ENCODE results near the gene SPRR2G. TPM values are rescaled to one million over a fixed set of nuclear protein-coding genes. Genes with fewer than 3 reads are reported as not detected.

SPRR2G gene
- polyA plus RNA-seq, 1 of the 3 experiments (the other 2 are of a cell fraction), result not detected

GRCh38 chr1:153168686-153169085, 18.0 kb upstream of the SPRR2G start:
- no peaks in the 10 kb centered on the region for H3K36me3 ChIP-seq (replicated peaks in 1 of 2; ENCODE audit: control insufficient read depth in 1 of 2, insufficient read depth in 2 of 2, low read length in 1 of 2)
- no peak overlapping the region for H2AFZ ChIP-seq (ENCODE audit: low read depth)
- no peak for TF ChIP-seq ELF1 (IDR thresholded peaks at IDR 0.05)
- TF ChIP-seq EZH2phosphoT487 (IDR thresholded peaks at IDR 0.05; ENCODE audit: borderline replicate concordance, low read depth), result no peak
- H3K27me3 ChIP-seq (ENCODE audit: insufficient read depth), result peaks cover 8% of the 10 kb centered on the region
- CTCF ChIA-PET, result no interaction called here
- H3K9ac ChIP-seq, result no peak overlapping the region
- no peaks in the 10 kb centered on the region for H3K9me2 ChIP-seq
- POLR2A ChIA-PET, result no interaction called here
- H3K4me3 ChIP-seq (ENCODE audit: low read depth in 2 of 2, low read length in 1 of 2), result no peak overlapping the region
- H3K4me2 ChIP-seq, result no peak overlapping the region
- no peaks in the 10 kb centered on the region for H4K20me1 ChIP-seq (ENCODE audit: insufficient read depth)
- no peaks in the 10 kb centered on the region for H3K9me3 ChIP-seq
- H3K4me1 ChIP-seq (ENCODE audit: control insufficient read depth in 1 of 2, insufficient read depth in 2 of 2, low read depth in 1 of 2, low read length in 1 of 2), result no peaks in the 10 kb centered on the region
- no peak overlapping the region for H3K27ac ChIP-seq (ENCODE audit: low read depth in 2 of 2, low read length in 1 of 2)
- DNase-seq, result no peak
- H3F3A ChIP-seq (replicated peaks; ENCODE audit: insufficient read depth), result no peaks in the 10 kb centered on the region
- WGBS (ENCODE audit: low lambda C conversion rate), result 0% methylated on average over 2 of the region's 2 CpGs
- H3K79me2 ChIP-seq (ENCODE audit: insufficient read depth), result no peaks in the 10 kb centered on the region

GRCh38 chr1:153155541-153155940, 4.9 kb upstream of the SPRR2G start:
- Histone ChIP-seq H3K27ac (ENCODE audit: low read depth in 2 of 2, low read length in 1 of 2) (no peak overlapping the region), H3K27me3 (ENCODE audit: insufficient read depth) (no peaks in the 10 kb centered on the region), H3K36me3 (replicated peaks in 1 of 2; ENCODE audit: control insufficient read depth in 1 of 2, insufficient read depth in 2 of 2, low read length in 1 of 2) (no peaks in the 10 kb centered on the region), H3K79me2 (ENCODE audit: insufficient read depth) (no peaks in the 10 kb centered on the region), H4K20me1 (ENCODE audit: insufficient read depth) (no peaks in the 10 kb centered on the region), H3K4me3 (ENCODE audit: low read depth in 2 of 2, low read length in 1 of 2) (no peak overlapping the region), H3K9me2 (no peaks in the 10 kb centered on the region), H3F3A (replicated peaks; ENCODE audit: insufficient read depth) (no peaks in the 10 kb centered on the region), H3K4me2 (no peak overlapping the region), H3K9ac (no peak overlapping the region), H3K9me3 (no peaks in the 10 kb centered on the region), H2AFZ (ENCODE audit: low read depth) (no peak overlapping the region), H3K4me1 (ENCODE audit: control insufficient read depth in 1 of 2, insufficient read depth in 2 of 2, low read depth in 1 of 2, low read length in 1 of 2) (no peaks in the 10 kb centered on the region)
- no peak for DNase-seq
- ChIA-PET POLR2A (no interaction called here), CTCF (no interaction called here)
- 0% methylated on average over 2 of the region's 2 CpGs for WGBS (ENCODE audit: low lambda C conversion rate)
- TF ChIP-seq REST (IDR thresholded peaks at IDR 0.05; ENCODE audit: low read depth, low read length), result no peak
- no peak for TF ChIP-seq RFX5 (IDR thresholded peaks at IDR 0.05; ENCODE audit: low read length)
- TF ChIP-seq GABPA (IDR thresholded peaks at IDR 0.05; ENCODE audit: low read depth), result no peak
- TF ChIP-seq MEF2A (IDR thresholded peaks at IDR 0.05; ENCODE audit: borderline replicate concordance, low read depth), result no peak
- no peak for TF ChIP-seq EP300 (IDR thresholded peaks at IDR 0.05; ENCODE audit: borderline replicate concordance in 1 of 2, low read depth in 1 of 2, low read length in 1 of 2)
- TF ChIP-seq RAD21 (IDR thresholded peaks at IDR 0.05; ENCODE audit: low read length), result no peak
- TF ChIP-seq ELF1 (IDR thresholded peaks at IDR 0.05), result no peak
- TF ChIP-seq JUND (IDR thresholded peaks at IDR 0.05), result no peak

- Histone ChIP-seq H2AFZ (ENCODE audit: low read depth) (no peak overlapping the region), H3K4me3 (ENCODE audit: low read depth in 2 of 2, low read length in 1 of 2) (no peak overlapping the region), H3K9me2 (no peaks in the 10 kb centered on the region), H3K4me2 (no peak overlapping the region), H3F3A (replicated peaks; ENCODE audit: insufficient read depth) (no peaks in the 10 kb centered on the region), H3K9ac (no peak overlapping the region), H4K20me1 (ENCODE audit: insufficient read depth) (no peaks in the 10 kb centered on the region), H3K4me1 (ENCODE audit: control insufficient read depth in 1 of 2, insufficient read depth in 2 of 2, low read depth in 1 of 2, low read length in 1 of 2) (no peaks in the 10 kb centered on the region), H3K36me3 (replicated peaks in 1 of 2; ENCODE audit: control insufficient read depth in 1 of 2, insufficient read depth in 2 of 2, low read length in 1 of 2) (no peaks in the 10 kb centered on the region), H3K9me3 (no peaks in the 10 kb centered on the region), H3K27me3 (ENCODE audit: insufficient read depth) (no peaks in the 10 kb centered on the region), H3K79me2 (ENCODE audit: insufficient read depth) (no peaks in the 10 kb centered on the region), H3K27ac (ENCODE audit: low read depth in 2 of 2, low read length in 1 of 2) (no peak overlapping the region)
- DNase-seq, result no peak
- CTCF ChIA-PET, result no interaction called here
- POLR2A ChIA-PET, result no interaction called here
- 1% methylated on average over 3 of the region's 3 CpGs for WGBS (ENCODE audit: low lambda C conversion rate)
- TF ChIP-seq TAF1 (IDR thresholded peaks at IDR 0.05; ENCODE audit: borderline replicate concordance, low read depth, low read length) (no peak), GABPA (IDR thresholded peaks at IDR 0.05; ENCODE audit: low read depth) (no peak), NFIC (IDR thresholded peaks at IDR 0.05; ENCODE audit: borderline replicate concordance) (no peak), CHD2 (IDR thresholded peaks at IDR 0.05; ENCODE audit: low read length, partially characterized antibody) (no peak), YY1 (IDR thresholded peaks at IDR 0.05; ENCODE audit: low read depth) (no peak), ELF1 (IDR thresholded peaks at IDR 0.05) (no peak), POLR2AphosphoS5 (IDR thresholded peaks at IDR 0.05; ENCODE audit: low read depth, low read length) (no peak), FOXJ3 (CRISPR knock-in tag; IDR thresholded peaks at IDR 0.05) (no peak), RXRA (IDR thresholded peaks at IDR 0.05; ENCODE audit: borderline replicate concordance, low read depth) (no peak), MEF2A (IDR thresholded peaks at IDR 0.05; ENCODE audit: borderline replicate concordance, low read depth) (no peak), CTCF (IDR thresholded peaks at IDR 0.05) (no peak), TCF12 (IDR thresholded peaks at IDR 0.05) (no peak)
Measured at GRCh38 chr1:153152481-153152880, 1.8 kb upstream of the SPRR2G start.
